ENCODE results near the gene MYBPH.

Gene MYBPH

DNA sequence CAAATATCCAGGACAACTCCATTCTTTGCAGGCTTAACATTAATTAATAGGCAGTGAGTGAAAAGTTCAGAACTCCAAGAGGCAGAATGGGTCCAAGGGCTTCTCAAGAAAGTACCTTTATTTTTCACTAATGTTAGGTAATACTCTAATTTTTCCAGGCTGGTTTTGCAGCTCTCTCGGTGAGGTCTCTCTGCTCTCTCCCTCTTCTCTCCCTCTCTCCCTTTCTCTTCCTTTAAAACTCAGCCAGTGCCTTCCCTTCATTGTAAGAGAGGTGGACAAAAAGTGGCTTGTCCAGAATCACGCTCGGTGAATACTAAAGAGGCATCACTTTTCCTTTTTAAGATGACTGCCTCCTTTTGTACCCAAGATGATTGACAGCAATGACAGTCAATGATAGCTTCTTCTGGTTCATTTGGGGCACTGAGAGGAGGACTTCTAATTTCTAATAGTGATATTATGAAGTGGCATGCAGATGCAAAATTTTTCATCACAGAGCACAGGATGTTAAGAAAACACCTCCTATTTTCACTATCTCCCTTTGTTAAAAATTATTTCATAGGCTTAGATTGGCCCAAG is 12.2 kb upstream of the MYBPH start:
- peaks cover 29% of the 10 kb centered on the region for H3K4me1 ChIP-seq (ENCODE audit: control insufficient read depth, insufficient read depth, low read length)

DNA sequence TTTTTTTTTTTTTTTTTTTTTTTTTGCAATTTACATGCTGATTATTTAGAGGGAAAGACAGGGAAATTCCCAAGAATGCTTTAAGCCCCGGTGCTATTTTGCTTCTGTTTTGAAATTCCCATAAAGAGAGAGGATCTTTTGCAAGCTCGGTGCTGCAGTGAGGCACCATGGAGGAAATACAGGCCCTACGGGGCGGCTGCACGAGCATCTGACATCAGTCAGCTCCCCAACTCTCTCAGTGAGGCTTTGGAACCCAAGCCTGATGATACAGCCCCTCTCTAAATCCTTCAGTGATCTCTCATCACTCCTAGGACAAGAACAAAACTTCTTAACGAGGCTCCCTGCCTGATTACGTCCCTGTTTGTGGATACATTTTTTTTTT is 11.7 kb upstream of the MYBPH start:
- no peaks in the 10 kb centered on the region for H3K27me3 ChIP-seq (ENCODE audit: control insufficient read depth, insufficient read depth, low read length, poor library complexity, severe bottlenecking)
- H3K27ac ChIP-seq (ENCODE audit: insufficient read depth, low read depth, low read length, poor library complexity, severe bottlenecking): no peak overlapping the region
- no peak overlapping the region for H3K4me3 ChIP-seq (ENCODE audit: insufficient read depth, low read depth, low read length)
- WGBS, 2 experiments: 39 to 44% methylated on average over 7 of the region's 7 CpGs
- peaks cover 2% of the 10 kb centered on the region for H3K9me3 ChIP-seq (ENCODE audit: control insufficient read depth, low read length)
- peaks cover 29% of the 10 kb centered on the region for H3K4me1 ChIP-seq (ENCODE audit: control insufficient read depth, insufficient read depth, low read length)
- no peaks in the 10 kb centered on the region for H3K36me3 ChIP-seq (ENCODE audit: control insufficient read depth, insufficient read depth, low read length)

More for the DNA sequence above, 12.2 kb upstream of the MYBPH start:
- no peak overlapping the region for H3K27ac ChIP-seq (ENCODE audit: insufficient read depth, low read depth, low read length, poor library complexity, severe bottlenecking)
- H3K4me3 ChIP-seq (ENCODE audit: insufficient read depth, low read depth, low read length): no peak overlapping the region
- H3K9me3 ChIP-seq (ENCODE audit: control insufficient read depth, low read length): peaks cover 2% of the 10 kb centered on the region
- no peaks in the 10 kb centered on the region for H3K36me3 ChIP-seq (ENCODE audit: control insufficient read depth, insufficient read depth, low read length)
- 72 to 86% methylated on average over 3 of the region's 3 CpGs for WGBS, 2 experiments
- no peaks in the 10 kb centered on the region for H3K27me3 ChIP-seq (ENCODE audit: control insufficient read depth, insufficient read depth, low read length, poor library complexity, severe bottlenecking)

DNA sequence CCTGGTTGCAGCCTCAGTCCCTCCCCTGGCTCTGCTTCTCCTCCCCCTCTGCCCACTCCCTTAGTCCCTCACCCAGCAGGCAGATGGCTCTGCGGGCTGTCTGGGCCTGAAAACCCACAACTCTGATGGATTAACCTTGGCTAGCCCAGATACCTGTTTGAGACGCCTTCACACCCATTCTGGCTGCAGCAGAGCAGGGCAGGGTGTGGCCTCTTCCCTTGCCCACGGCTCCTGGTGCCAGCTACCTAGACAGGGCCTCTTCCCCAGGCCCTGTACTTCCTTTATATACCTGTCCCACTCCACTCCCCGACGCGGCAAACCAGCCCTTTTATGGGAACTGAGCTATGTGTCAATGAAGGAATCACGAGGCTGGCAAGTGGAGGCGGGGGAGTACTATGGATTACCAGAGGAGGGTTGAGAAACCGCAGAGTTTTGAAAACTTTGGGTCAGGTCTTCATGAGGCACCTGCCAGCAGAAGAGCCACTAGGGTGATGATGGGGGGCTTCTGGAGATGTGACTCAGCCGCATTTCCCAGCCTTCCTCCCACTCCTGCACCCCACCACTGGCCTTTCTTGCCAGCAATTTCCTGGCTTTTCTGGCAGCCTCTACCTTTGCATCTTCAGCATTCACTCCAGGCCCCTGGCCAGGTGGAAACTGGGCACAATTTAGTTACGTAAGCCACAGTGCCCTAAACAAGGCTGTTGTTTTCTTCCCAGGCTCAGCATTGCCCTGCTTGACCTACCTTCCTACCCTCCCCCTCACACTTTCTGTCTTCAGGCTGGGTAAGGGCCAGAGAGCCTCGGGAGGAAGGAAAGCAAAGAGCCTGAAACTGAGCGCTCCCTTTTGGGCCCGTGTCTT is 11.0 kb upstream of the MYBPH start, which contains the start of gene CHI3L1:
Gene CHI3L1 (minus strand): TSS at position 259 of the 858 bp plus-strand sequence. CDS start 81 bp downstream, at position 178.
- peaks cover 34% of the 10 kb centered on the region for H3K4me1 ChIP-seq (ENCODE audit: control insufficient read depth, insufficient read depth, low read length)
- H3K27me3 ChIP-seq (ENCODE audit: control insufficient read depth, insufficient read depth, low read length, poor library complexity, severe bottlenecking): no peaks in the 10 kb centered on the region
- H3K36me3 ChIP-seq (ENCODE audit: control insufficient read depth, insufficient read depth, low read length): no peaks in the 10 kb centered on the region
- H3K9me3 ChIP-seq (ENCODE audit: control insufficient read depth, low read length): peaks cover 2% of the 10 kb centered on the region
- 37 to 46% methylated on average over 11 to 13 of the region's 14 CpGs for WGBS, 2 experiments
- no peak within 1 kb of the TSS for H3K4me3 ChIP-seq (ENCODE audit: insufficient read depth, low read depth, low read length)
- no peak within 1 kb of the TSS for H3K27ac ChIP-seq (ENCODE audit: insufficient read depth, low read depth, low read length, poor library complexity, severe bottlenecking)

DNA sequence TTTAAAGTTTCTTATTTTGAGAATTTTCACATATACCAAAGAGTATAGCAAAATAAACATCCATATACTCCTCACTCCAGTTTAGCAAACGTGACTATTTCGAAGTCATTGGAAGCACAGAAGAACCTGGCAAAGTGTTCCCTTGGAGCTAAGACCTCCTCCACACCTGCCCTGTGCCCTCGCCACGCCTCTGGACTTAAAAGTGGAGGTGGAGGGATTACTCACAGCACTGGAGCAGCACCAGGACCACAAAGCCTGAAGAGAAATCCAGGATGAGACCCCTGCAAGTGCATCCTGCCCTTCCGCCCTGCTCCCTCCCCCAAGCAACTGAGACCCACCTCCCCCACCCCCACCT is 10.4 kb upstream of the MYBPH start:
- H3K27me3 ChIP-seq (ENCODE audit: control insufficient read depth, insufficient read depth, low read length, poor library complexity, severe bottlenecking): no peaks in the 10 kb centered on the region
- no peaks in the 10 kb centered on the region for H3K36me3 ChIP-seq (ENCODE audit: control insufficient read depth, insufficient read depth, low read length)
- H3K4me1 ChIP-seq (ENCODE audit: control insufficient read depth, insufficient read depth, low read length): peaks cover 35% of the 10 kb centered on the region
- WGBS, 2 experiments: 73 to 78% methylated on average over 5 of the region's 5 CpGs
- H3K4me3 ChIP-seq (ENCODE audit: insufficient read depth, low read depth, low read length): no peak overlapping the region
- H3K27ac ChIP-seq (ENCODE audit: insufficient read depth, low read depth, low read length, poor library complexity, severe bottlenecking): no peak overlapping the region
- H3K9me3 ChIP-seq (ENCODE audit: control insufficient read depth, low read length): peaks cover 2% of the 10 kb centered on the region

DNA sequence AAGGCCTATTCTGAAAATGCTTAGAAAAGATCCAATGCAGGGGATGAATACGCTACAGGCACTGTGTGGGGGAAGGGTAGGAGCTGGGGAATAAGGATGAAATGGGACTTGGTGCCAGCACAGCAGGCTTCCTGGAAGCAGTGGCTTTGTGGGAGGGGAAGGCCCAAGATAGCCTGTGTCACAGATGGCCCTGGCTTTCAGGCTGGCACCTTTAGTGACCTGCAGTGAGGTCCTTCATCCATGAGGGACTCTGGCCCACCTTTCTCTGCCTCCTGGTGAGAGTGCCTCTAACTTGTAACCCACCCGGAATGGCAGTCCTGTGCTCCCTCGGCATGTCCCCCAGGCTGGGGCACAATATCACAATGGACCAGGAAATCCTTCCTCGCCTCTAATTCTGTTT is 10.0 kb upstream of the MYBPH start:
- 60 to 73% methylated on average over 4 of the region's 4 CpGs for WGBS, 2 experiments
- H3K4me1 ChIP-seq (ENCODE audit: control insufficient read depth, insufficient read depth, low read length): peaks cover 35% of the 10 kb centered on the region
- H3K27ac ChIP-seq (ENCODE audit: insufficient read depth, low read depth, low read length, poor library complexity, severe bottlenecking): no peak overlapping the region
- no peaks in the 10 kb centered on the region for H3K36me3 ChIP-seq (ENCODE audit: control insufficient read depth, insufficient read depth, low read length)
- no peaks in the 10 kb centered on the region for H3K27me3 ChIP-seq (ENCODE audit: control insufficient read depth, insufficient read depth, low read length, poor library complexity, severe bottlenecking)
- H3K9me3 ChIP-seq (ENCODE audit: control insufficient read depth, low read length): peaks cover 2% of the 10 kb centered on the region
- H3K4me3 ChIP-seq (ENCODE audit: insufficient read depth, low read depth, low read length): no peak overlapping the region

DNA sequence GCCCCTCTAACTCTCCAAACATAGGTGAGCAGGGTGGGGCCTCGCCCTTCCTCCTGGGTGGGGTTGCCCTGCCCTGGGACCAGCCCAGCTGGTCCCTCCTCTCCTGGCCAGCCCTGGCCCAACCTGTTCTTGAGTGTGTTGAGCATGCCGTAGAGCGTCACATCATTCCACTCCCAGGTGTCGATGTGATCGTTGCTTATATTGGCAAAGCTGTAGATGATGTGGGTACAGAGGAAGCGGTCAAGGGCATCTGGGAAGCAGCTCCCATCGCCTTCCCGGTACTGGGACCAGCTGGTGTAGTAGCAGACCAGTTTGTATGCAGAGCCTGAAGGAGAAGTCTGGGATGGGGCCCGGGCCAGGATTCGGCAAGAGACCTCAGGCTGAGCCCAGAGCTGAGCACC is 9.4 kb upstream of the MYBPH start:
- H3K36me3 ChIP-seq (ENCODE audit: control insufficient read depth, insufficient read depth, low read length): no peaks in the 10 kb centered on the region
- no peak overlapping the region for H3K27ac ChIP-seq (ENCODE audit: insufficient read depth, low read depth, low read length, poor library complexity, severe bottlenecking)
- H3K4me3 ChIP-seq (ENCODE audit: insufficient read depth, low read depth, low read length): no peak overlapping the region
- no peaks in the 10 kb centered on the region for H3K27me3 ChIP-seq (ENCODE audit: control insufficient read depth, insufficient read depth, low read length, poor library complexity, severe bottlenecking)
- peaks cover 35% of the 10 kb centered on the region for H3K4me1 ChIP-seq (ENCODE audit: control insufficient read depth, insufficient read depth, low read length)
- H3K9me3 ChIP-seq (ENCODE audit: control insufficient read depth, low read length): peaks cover 2% of the 10 kb centered on the region
- 92 to 96% methylated on average over 10 of the region's 10 CpGs for WGBS, 2 experiments

DNA sequence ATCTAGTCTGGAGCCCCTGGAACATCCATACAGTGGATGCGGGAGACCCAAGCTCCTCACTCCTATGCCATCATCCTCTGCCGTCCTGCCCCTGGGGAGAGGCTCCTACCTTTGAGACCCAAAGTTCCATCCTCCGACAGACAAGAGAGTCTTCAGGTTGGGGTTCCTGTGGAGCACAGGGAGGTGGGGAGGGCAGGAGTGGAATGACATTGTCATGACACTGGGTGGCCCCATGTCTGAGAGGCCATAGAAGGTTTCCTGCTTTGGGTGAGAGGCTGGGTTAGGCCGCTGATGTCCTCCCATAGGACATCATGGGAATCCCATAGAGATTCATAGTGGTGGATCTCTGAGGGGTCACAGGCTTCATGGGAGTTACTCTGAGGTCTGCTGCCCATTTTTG is 8.8 kb upstream of the MYBPH start:
- Histone ChIP-seq H3K27me3 (ENCODE audit: control insufficient read depth, insufficient read depth, low read length, poor library complexity, severe bottlenecking) (no peaks in the 10 kb centered on the region), H3K4me3 (ENCODE audit: insufficient read depth, low read depth, low read length) (no peak overlapping the region), H3K36me3 (ENCODE audit: control insufficient read depth, insufficient read depth, low read length) (no peaks in the 10 kb centered on the region), H3K27ac (ENCODE audit: insufficient read depth, low read depth, low read length, poor library complexity, severe bottlenecking) (no peak overlapping the region), H3K4me1 (ENCODE audit: control insufficient read depth, insufficient read depth, low read length) (peaks cover 37% of the 10 kb centered on the region), H3K9me3 (ENCODE audit: control insufficient read depth, low read length) (peaks cover 2% of the 10 kb centered on the region)
- WGBS, 2 experiments: 86 to 88% methylated on average over 4 of the region's 4 CpGs

DNA sequence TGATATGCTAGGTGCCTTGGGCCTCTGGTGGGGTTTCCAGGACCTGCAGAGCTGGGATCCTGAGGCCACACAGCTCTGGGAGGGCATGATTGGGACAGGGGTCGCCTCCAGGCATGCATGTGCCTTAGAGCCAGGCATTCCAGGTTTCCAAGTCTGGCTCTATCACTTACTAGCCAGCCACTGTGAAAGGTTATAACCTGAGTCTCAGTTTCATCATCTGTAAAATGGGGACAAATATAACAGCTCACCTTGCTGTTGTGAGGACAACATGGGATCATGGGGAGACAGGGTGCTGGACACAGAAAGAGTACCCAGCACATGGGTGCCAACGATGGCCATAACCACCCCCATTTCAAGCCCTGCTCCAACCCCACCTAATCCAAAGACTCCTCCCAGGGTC is 8.2 kb upstream of the MYBPH start:
- no peaks in the 10 kb centered on the region for H3K36me3 ChIP-seq (ENCODE audit: control insufficient read depth, insufficient read depth, low read length)
- no peaks in the 10 kb centered on the region for H3K27me3 ChIP-seq (ENCODE audit: control insufficient read depth, insufficient read depth, low read length, poor library complexity, severe bottlenecking)
- H3K4me1 ChIP-seq (ENCODE audit: control insufficient read depth, insufficient read depth, low read length): peaks cover 44% of the 10 kb centered on the region
- no peaks in the 10 kb centered on the region for H3K9me3 ChIP-seq (ENCODE audit: control insufficient read depth, low read length)
- no peak overlapping the region for H3K4me3 ChIP-seq (ENCODE audit: insufficient read depth, low read depth, low read length)
- 93 to 94% methylated on average over 2 of the region's 2 CpGs for WGBS, 2 experiments
- no peak overlapping the region for H3K27ac ChIP-seq (ENCODE audit: insufficient read depth, low read depth, low read length, poor library complexity, severe bottlenecking)

DNA sequence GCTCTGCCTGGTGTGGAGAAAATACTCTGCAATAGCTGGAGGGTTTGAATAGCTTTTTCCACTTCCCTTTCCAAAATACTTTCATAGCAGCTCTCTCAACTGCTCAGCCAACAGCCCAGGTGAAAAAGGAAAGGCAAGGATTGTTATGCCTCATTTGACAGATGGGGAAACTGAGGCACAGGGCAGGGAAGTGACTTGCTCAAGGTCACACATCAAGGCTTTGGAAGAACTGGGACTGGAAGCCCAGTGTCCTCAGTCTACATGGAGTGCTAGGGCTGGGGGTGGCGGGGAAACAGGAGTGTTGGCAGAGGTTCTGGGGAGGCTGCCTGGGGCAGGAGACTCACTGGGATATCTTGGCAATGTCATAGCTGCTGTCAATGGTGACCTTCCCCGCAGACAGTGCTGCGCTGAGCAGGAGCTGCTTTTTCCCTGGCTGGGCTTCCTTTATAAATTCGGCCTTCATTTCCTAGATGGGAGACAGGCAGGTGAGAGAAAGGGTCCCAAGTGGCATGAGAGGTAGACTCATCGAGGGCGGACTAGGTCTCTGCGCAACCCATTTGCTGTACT is 6.8 kb upstream of the MYBPH start:
- Histone ChIP-seq H3K4me1 (ENCODE audit: control insufficient read depth, insufficient read depth, low read length) (peaks cover 54% of the 10 kb centered on the region), H3K36me3 (ENCODE audit: control insufficient read depth, insufficient read depth, low read length) (no peaks in the 10 kb centered on the region), H3K27ac (ENCODE audit: insufficient read depth, low read depth, low read length, poor library complexity, severe bottlenecking) (no peak overlapping the region), H3K9me3 (ENCODE audit: control insufficient read depth, low read length) (no peaks in the 10 kb centered on the region), H3K27me3 (ENCODE audit: control insufficient read depth, insufficient read depth, low read length, poor library complexity, severe bottlenecking) (no peaks in the 10 kb centered on the region), H3K4me3 (ENCODE audit: insufficient read depth, low read depth, low read length) (no peak overlapping the region)
- WGBS, 2 experiments: 93 to 96% methylated on average over 7 of the region's 7 CpGs

DNA sequence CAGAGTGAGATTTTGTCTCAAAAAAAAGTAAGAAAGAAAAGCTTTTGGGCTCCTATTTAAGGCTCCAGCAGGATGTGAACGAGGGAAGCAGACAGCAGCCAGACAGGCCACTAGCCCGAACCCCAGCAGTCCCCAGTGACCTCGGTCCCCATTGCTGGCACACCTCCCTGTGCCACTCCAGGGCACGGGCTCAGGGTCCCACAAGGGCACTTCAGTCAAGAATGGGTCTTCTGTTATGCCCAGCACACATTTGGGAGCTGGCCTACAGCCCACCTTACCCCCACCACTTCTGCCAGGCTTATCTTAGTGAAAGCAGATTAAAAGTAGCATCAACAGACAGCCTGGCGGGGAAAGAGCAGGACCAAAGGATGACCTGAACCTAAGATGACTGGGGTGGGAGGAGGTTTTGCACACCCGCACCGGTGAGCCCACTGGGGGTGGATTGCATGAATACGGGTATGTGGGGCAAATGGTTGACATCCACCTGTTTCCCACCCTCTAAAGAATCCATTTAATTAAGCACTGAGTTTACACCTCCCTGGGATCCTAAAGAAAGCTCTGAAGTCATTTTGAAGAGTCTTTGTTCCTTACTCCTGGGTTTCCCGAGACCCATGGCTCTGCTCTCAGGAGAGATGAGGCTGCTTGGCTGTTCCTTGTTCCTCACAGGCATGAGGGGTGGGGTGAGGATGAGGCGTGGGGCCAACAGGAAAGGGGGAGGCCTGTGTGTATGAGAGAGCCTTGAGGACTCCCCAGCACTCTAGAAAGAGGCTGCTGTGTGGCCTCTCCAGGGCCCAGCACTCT is 6.2 kb upstream of the MYBPH start:
- Histone ChIP-seq H3K36me3 (ENCODE audit: control insufficient read depth, insufficient read depth, low read length) (no peaks in the 10 kb centered on the region), H3K27me3 (ENCODE audit: control insufficient read depth, insufficient read depth, low read length, poor library complexity, severe bottlenecking) (no peaks in the 10 kb centered on the region), H3K9me3 (ENCODE audit: control insufficient read depth, low read length) (no peaks in the 10 kb centered on the region), H3K4me1 (ENCODE audit: control insufficient read depth, insufficient read depth, low read length) (peaks cover 54% of the 10 kb centered on the region), H3K4me3 (ENCODE audit: insufficient read depth, low read depth, low read length) (no peak overlapping the region), H3K27ac (ENCODE audit: insufficient read depth, low read depth, low read length, poor library complexity, severe bottlenecking) (peak overlapping the region; percentile 52)
- 73 to 76% methylated on average over 10 of the region's 10 CpGs for WGBS, 2 experiments

Measured in ectodermal cell (in vitro differentiated cells).